ENCODE data around the gene RFLNA.
A peak's percentile ranks its signal among the peaks of the same experiment; 100 is the strongest.

The RFLNA gene

GRCh38 chr12:124338876-124339603 lies 44.1 kb downstream of the RFLNA start:
- no peak for DNase-seq (ENCODE audit: low spot score)

- no peak for DNase-seq (ENCODE audit: low spot score)
Observed at GRCh38 chr12:124340080-124340900, 45.4 kb downstream of the RFLNA start.

- no peak for DNase-seq (ENCODE audit: low spot score)
Observed at GRCh38 chr12:124341645-124342069, 46.8 kb downstream of the RFLNA start.

GRCh38 chr12:124344022-124344421 lies 49.1 kb downstream of the RFLNA start:
- no peak for DNase-seq (ENCODE audit: low spot score)

GRCh38 chr12:124344526-124344925 lies 49.6 kb downstream of the RFLNA start:
- DNase-seq (ENCODE audit: low spot score), result no peak

GRCh38 chr12:124345795-124346194 lies 50.9 kb downstream of the RFLNA start:
- DNase-seq (ENCODE audit: low spot score), result no peak

GRCh38 chr12:124346425-124347168 lies 51.7 kb downstream of the RFLNA start:
- DNase-seq (ENCODE audit: low spot score), result no peak

GRCh38 chr12:124347335-124347734 lies 52.4 kb downstream of the RFLNA start:
- no peak for DNase-seq (ENCODE audit: low spot score)

- peak; percentile 10 for DNase-seq (ENCODE audit: low spot score)
Observed at GRCh38 chr12:124347805-124348658, 53.1 kb downstream of the RFLNA start.

GRCh38 chr12:124348659-124349380 lies 53.9 kb downstream of the RFLNA start:
- no peak for DNase-seq (ENCODE audit: low spot score)

- DNase-seq (ENCODE audit: low spot score), result no peak
Observed at GRCh38 chr12:124350491-124350890, 55.6 kb downstream of the RFLNA start.

- no peak for DNase-seq (ENCODE audit: low spot score)
Observed at GRCh38 chr12:124351422-124351821, 56.5 kb downstream of the RFLNA start.

GRCh38 chr12:124352257-124352656 lies 57.4 kb downstream of the RFLNA start:
- no peak for DNase-seq (ENCODE audit: low spot score)

- DNase-seq (ENCODE audit: low spot score), result no peak
Observed at GRCh38 chr12:124352839-124353238, 57.9 kb downstream of the RFLNA start.

GRCh38 chr12:124354400-124354799 lies 59.5 kb downstream of the RFLNA start:
- no peak for DNase-seq (ENCODE audit: low spot score)

- DNase-seq (ENCODE audit: low spot score), result no peak
Observed at GRCh38 chr12:124356221-124356620, 61.3 kb downstream of the RFLNA start.

- no peak for DNase-seq (ENCODE audit: low spot score)
Observed at GRCh38 chr12:124357616-124358015, 62.7 kb downstream of the RFLNA start.

GRCh38 chr12:124358572-124358971 lies 63.7 kb downstream of the RFLNA start:
- no peak for DNase-seq (ENCODE audit: low spot score)

GRCh38 chr12:124359671-124360581 lies 65.0 kb downstream of the RFLNA start:
- DNase-seq (ENCODE audit: low spot score), result no peak

All from CD4-positive, alpha-beta T cell treated with Interleukin-2 at 100 ng/mL for 4 hours (primary cell).